Tibial nerve (tissue), 3 donors: ENCODE measurements around the gene SLC9C1.

Source experiments
- CTCF ChIP-seq, 5 experiments: fragments of 200-600 bp in 3 of 5; fragments of 450-650 bp in 2 of 5; sonication (generic) in 3 of 5; IDR thresholded peaks; one replicate each; pipeline ENCODE4 v1.5.1; 2016 to 2019; ENCODE audit warnings: antibody characterized with exemption in 5 of 5, mild to moderate bottlenecking in 3 of 5, moderate library complexity in 2 of 5
- POLR2A ChIP-seq, 2 donors: fragments of 450-650 bp; IDR thresholded peaks; one replicate each; pipeline ENCODE4 v1.6.1; 2017; ENCODE audit warnings: antibody characterized with exemption in 2 of 2, mild to moderate bottlenecking in 2 of 2, moderate library complexity in 2 of 2

GRCh38 chr3:112273536-112273935 lies 20.5 kb downstream of the SLC9C1 start:
- no peak for TF ChIP-seq CTCF (IDR thresholded peaks at IDR 0.05)
- TF ChIP-seq POLR2A (IDR thresholded peaks at IDR 0.05), result no peak
